Measurements from ENCODE around the gene NID2.

Gene NID2

DNA sequence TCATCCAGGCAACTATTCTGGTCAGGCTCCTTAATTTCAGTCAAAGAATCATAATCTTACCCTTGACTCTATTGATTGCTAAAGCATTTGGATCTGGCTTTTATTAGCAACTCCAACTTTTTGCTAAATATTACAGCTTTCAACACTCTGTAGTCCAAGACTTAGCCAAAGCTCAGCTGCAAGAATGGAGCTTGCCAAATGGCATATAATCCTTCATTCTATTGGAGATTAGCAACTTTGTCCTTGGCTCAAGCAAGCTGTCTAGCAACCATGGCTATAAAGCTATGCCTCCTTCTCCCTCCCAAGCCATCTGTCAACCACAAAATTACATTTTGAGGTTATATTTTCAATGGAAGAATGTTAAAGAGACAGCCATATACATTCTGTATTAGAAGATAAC lies 23.1 kb upstream of the NID2 start:
- Histone ChIP-seq H3K36me3 (ENCODE audit: insufficient read depth, low read length) (no peaks in the 10 kb centered on the region), H3K4me1 (ENCODE audit: insufficient read depth, low read length) (no peaks in the 10 kb centered on the region), H3K9me3 (ENCODE audit: control insufficient read depth, insufficient read depth, low read length) (no peaks in the 10 kb centered on the region), H3K9ac (ENCODE audit: low read depth, low read length) (no peak overlapping the region)

- Histone ChIP-seq H3K9me3 (ENCODE audit: control insufficient read depth, insufficient read depth, low read length) (no peaks in the 10 kb centered on the region), H3K36me3 (ENCODE audit: insufficient read depth, low read length) (no peaks in the 10 kb centered on the region), H3K9ac (ENCODE audit: low read depth, low read length) (no peak overlapping the region), H3K4me1 (ENCODE audit: insufficient read depth, low read length) (no peaks in the 10 kb centered on the region)
Measured at GRCh38 chr14:52090936-52091335, 22.1 kb upstream of the NID2 start.

DNA sequence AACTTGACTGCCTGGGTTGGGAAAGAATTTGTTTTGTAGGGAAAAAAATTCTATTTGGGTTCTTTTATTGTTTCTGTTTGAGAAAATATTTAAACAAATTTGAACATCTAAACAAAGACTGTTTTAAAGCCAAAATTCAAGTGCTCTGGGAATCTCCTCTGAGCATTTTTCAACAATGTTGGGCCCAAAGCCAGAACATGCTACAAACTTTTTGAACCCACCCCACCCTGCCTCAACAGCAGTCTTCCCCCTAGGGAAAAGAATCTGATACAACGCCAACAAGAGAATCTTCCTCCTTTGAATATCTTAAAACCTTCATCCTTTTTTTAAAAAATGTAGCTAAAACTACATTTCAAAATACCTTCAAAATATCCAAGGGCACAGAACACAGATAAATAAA lies 20.4 kb upstream of the NID2 start:
- Histone ChIP-seq H3K4me1 (ENCODE audit: insufficient read depth, low read length) (no peaks in the 10 kb centered on the region), H3K9ac (ENCODE audit: low read depth, low read length) (no peak overlapping the region), H3K36me3 (ENCODE audit: insufficient read depth, low read length) (no peaks in the 10 kb centered on the region), H3K9me3 (ENCODE audit: control insufficient read depth, insufficient read depth, low read length) (0 out of 2 replicates have a peak, but pooled peaks cover 3% of the 10 kb centered on the region)

GRCh38 chr14:52086711-52087110 lies 17.9 kb upstream of the NID2 start:
- Histone ChIP-seq H3K36me3 (ENCODE audit: insufficient read depth, low read length) (no peaks in the 10 kb centered on the region), H3K9me3 (ENCODE audit: control insufficient read depth, insufficient read depth, low read length) (0 out of 2 replicates have a peak, but pooled peaks cover 3% of the 10 kb centered on the region), H3K4me1 (ENCODE audit: insufficient read depth, low read length) (no peaks in the 10 kb centered on the region), H3K9ac (ENCODE audit: low read depth, low read length) (no peak overlapping the region)

DNA sequence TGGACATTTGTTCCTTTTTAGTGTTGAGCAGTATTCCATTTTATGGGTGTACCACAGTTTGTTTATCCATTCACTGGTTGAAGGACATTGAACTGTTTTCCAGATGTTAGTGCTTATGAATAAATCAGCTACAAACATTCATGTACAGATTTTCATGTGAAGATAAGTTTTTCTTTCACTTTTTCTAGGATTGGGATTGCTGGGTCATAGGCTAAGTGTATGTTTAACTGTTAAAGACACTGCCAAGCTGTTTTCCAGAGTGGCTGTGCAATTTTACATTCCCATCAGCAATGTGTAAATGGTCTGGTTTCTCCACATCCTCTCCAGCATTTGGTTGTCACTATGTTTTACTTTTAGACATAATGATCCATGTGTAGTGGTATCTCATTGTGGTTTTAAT lies 14.0 kb upstream of the NID2 start:
- Histone ChIP-seq H3K36me3 (ENCODE audit: insufficient read depth, low read length) (no peaks in the 10 kb centered on the region), H3K4me1 (ENCODE audit: insufficient read depth, low read length) (peaks cover 3% of the 10 kb centered on the region; the same call in 1 of the 2 replicates), H3K9me3 (ENCODE audit: control insufficient read depth, insufficient read depth, low read length) (0 out of 2 replicates have a peak, but pooled peaks cover 3% of the 10 kb centered on the region), H3K9ac (ENCODE audit: low read depth, low read length) (no peak overlapping the region)

DNA sequence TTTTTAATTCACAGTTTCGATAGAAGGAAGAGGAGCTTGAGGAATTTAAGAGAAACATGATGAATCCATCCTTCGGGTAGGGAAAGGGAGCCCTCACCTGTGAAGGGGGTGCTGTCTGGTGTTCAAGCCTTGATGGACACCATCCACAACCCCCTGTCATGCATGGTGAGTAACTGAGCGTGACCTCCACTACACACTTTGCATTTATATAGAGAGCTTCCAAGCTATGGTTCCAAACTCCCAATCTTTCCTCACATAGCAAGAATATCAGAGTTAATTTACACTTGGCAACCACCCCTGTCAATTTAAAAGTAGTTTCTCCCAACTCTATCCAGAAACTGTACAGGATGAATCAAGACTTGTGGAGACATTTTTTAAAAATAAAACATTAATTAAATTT lies 13.1 kb upstream of the NID2 start:
- Histone ChIP-seq H3K9me3 (ENCODE audit: control insufficient read depth, insufficient read depth, low read length) (0 out of 2 replicates have a peak, but pooled peaks cover 3% of the 10 kb centered on the region), H3K9ac (ENCODE audit: low read depth, low read length) (no peak overlapping the region), H3K36me3 (ENCODE audit: insufficient read depth, low read length) (no peaks in the 10 kb centered on the region), H3K4me1 (ENCODE audit: insufficient read depth, low read length) (peaks cover 3% of the 10 kb centered on the region; the same call in 1 of the 2 replicates)

- Histone ChIP-seq H3K9ac (ENCODE audit: low read depth, low read length) (no peak overlapping the region), H3K4me1 (ENCODE audit: insufficient read depth, low read length) (peaks cover 3% of the 10 kb centered on the region; the same call in 1 of the 2 replicates), H3K9me3 (ENCODE audit: control insufficient read depth, insufficient read depth, low read length) (0 out of 2 replicates have a peak, but pooled peaks cover 3% of the 10 kb centered on the region), H3K36me3 (ENCODE audit: insufficient read depth, low read length) (no peaks in the 10 kb centered on the region)
Measured at GRCh38 chr14:52080808-52081755, 12.2 kb upstream of the NID2 start.

DNA sequence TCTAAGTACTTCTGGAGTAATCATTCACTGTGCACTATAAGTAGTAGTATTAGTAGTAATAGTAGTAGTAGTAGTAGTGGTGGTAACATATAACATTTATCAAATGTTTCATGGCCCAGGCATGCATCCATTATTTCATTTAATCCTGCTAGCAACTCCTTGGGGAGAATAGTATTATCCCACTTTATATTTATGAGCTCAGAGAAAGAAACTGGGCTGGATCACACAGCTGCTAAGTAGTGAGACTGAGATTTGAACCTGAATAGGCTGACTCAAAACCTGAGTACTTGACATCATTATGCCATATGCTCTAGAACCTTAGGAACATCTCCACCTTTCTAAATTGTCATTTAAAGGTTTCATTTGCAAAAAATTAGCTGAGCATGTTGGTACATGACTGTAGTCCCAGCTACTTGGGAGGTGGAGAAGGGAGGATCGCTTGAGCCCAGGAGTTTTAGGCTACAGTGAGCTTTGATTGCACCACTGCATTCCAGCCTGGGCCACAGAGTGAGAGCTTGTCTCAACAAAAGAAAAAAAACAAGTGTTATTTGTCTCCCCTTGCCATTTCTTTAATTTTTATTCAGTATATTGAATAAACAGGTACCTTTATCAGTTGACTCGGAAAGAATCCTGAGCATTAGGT lies 11.4 kb upstream of the NID2 start:
- Histone ChIP-seq H3K9me3 (ENCODE audit: control insufficient read depth, insufficient read depth, low read length) (0 out of 2 replicates have a peak, but pooled peaks cover under 1% of the 10 kb centered on the region), H3K4me1 (ENCODE audit: insufficient read depth, low read length) (peaks cover 3% of the 10 kb centered on the region; the same call in 1 of the 2 replicates), H3K9ac (ENCODE audit: low read depth, low read length) (no peak overlapping the region), H3K36me3 (ENCODE audit: insufficient read depth, low read length) (no peaks in the 10 kb centered on the region)

DNA sequence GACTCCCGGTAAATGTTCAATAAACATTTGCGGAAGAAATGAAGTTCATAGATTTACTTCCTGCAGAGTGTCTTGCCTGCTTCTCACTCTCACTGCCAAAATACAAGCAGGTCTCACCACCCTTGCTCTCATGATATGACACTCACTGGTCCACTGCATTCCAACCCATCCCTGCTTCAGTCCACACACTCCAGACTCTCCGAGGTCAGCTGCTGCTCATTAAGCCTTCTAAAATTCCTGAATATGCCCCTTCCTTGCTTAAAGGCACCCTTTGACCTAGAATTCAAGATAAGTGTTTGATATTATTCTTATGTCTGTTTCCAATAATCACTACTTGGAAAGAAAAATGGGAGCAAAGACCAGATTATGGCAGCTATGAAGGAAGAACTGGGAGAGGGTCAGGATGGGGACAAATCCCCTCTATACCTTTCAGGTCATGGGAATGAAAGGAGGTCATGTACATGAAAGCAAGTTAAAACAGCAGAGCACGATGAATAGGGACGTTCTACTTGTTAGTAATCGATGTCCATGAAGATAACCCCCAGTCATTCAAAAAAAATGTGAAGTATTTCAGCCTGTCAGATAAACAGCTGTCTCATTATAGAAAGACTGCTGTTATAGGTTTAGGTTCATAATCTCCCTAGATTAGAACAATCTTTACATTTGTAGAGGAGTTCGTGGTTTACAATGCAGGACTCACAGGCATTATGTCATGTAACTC lies 10.5 kb upstream of the NID2 start:
- H3K9ac ChIP-seq (ENCODE audit: low read depth, low read length), result no peak overlapping the region
- H3K9me3 ChIP-seq (ENCODE audit: control insufficient read depth, insufficient read depth, low read length), result no peaks in the 10 kb centered on the region
- H3K4me1 ChIP-seq (ENCODE audit: insufficient read depth, low read length), result peaks cover 3% of the 10 kb centered on the region; the same call in 1 of the 2 replicates
- H3K36me3 ChIP-seq (ENCODE audit: insufficient read depth, low read length), result no peaks in the 10 kb centered on the region

DNA sequence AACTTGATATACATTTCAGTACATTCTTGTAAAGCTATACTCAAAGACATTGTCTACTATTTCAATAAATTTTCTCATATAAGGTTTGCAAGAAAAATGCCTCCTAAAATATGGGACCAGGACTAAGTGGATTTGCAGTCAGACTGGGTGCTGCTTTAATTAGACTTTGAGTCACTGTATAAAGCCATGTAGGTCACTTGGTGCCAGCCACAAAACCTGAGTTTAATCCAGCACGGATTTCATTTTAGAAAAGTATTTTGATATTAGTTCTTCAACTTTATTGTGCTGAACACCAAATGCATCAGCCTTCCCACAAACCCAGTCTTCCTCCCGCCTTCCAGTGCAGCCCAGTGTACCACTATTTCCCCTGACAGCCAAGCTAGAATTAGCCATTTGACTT lies 9.9 kb upstream of the NID2 start:
- Histone ChIP-seq H3K9ac (ENCODE audit: low read depth, low read length) (no peak overlapping the region), H3K4me1 (ENCODE audit: insufficient read depth, low read length) (peaks cover 3% of the 10 kb centered on the region; the same call in 1 of the 2 replicates), H3K9me3 (ENCODE audit: control insufficient read depth, insufficient read depth, low read length) (no peaks in the 10 kb centered on the region), H3K36me3 (ENCODE audit: insufficient read depth, low read length) (no peaks in the 10 kb centered on the region)

GRCh38 chr14:52078095-52078531 lies 9.3 kb upstream of the NID2 start:
- Histone ChIP-seq H3K9me3 (ENCODE audit: control insufficient read depth, insufficient read depth, low read length) (no peaks in the 10 kb centered on the region), H3K36me3 (ENCODE audit: insufficient read depth, low read length) (no peaks in the 10 kb centered on the region), H3K4me1 (ENCODE audit: insufficient read depth, low read length) (peaks cover 3% of the 10 kb centered on the region; the same call in 1 of the 2 replicates), H3K9ac (ENCODE audit: low read depth, low read length) (no peak overlapping the region)

GRCh38 chr14:52077256-52077979 lies 8.6 kb upstream of the NID2 start:
- peaks cover 3% of the 10 kb centered on the region; the same call in 1 of the 2 replicates for H3K4me1 ChIP-seq (ENCODE audit: insufficient read depth, low read length)

DNA sequence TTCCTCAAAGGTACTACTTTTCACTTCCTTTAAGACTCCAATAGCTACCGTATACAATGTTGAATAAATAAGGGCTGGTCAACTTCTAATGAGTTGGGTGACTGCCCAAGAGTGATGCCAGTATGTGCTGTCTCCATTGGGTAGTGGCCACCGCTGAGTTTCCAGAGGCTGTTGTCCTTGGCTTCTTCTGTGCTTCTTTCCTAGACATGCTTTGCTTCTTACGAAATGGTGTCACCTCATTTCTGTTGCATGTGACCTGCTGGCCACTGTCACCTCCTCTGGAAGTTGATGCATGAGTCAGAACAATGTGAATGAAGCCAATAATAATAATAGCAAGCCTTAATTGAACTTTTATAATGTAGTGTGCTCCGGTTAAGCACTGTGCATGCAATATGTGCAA lies 7.5 kb upstream of the NID2 start:
- no peaks in the 10 kb centered on the region for H3K36me3 ChIP-seq (ENCODE audit: insufficient read depth, low read length)
- peaks cover 3% of the 10 kb centered on the region; the same call in 1 of the 2 replicates for H3K4me1 ChIP-seq (ENCODE audit: insufficient read depth, low read length)
- H3K9ac ChIP-seq (ENCODE audit: low read depth, low read length), result no peak overlapping the region
- no peaks in the 10 kb centered on the region for H3K9me3 ChIP-seq (ENCODE audit: control insufficient read depth, insufficient read depth, low read length)

More at GRCh38 chr14:52077256-52077979, 8.6 kb upstream of the NID2 start:
- Histone ChIP-seq H3K9ac (ENCODE audit: low read depth, low read length) (no peak overlapping the region), H3K9me3 (ENCODE audit: control insufficient read depth, insufficient read depth, low read length) (no peaks in the 10 kb centered on the region), H3K36me3 (ENCODE audit: insufficient read depth, low read length) (no peaks in the 10 kb centered on the region)
